Fibroblast of lung (primary cell): ENCODE results near the gene LDLRAD4.

Experiments used
- CTCF ChIP-seq, 2 donors: IDR thresholded peaks in 1 of 2; conservative IDR thresholded peaks in 1 of 2; 1 replicate in 1 of 2; 2 replicates in 1 of 2; pipeline ENCODE4 v1.5.1; 2011 to 2012; ENCODE audit warnings: low read length in 2 of 2, control low read depth in 1 of 2, inconsistent platforms in 1 of 2, low read depth in 1 of 2, mild to moderate bottlenecking in 1 of 2
- EZH2 ChIP-seq: IDR thresholded peaks from 2 replicates; pipeline ENCODE4 v1.5.1; 2012; ENCODE audit warnings: low read length, control low read depth, mild to moderate bottlenecking; ENCODE audit errors: missing control alignments

- TF ChIP-seq EZH2 (no peak), CTCF (conservative IDR thresholded peaks at IDR 0.05 in 1 of 2, IDR thresholded peaks at IDR 0.05 in 1 of 2; ENCODE audit: low read depth in 1 of 2, low read length in 2 of 2) (no peak)
These were observed 396.9 kb downstream of the LDLRAD4 start for GRCh38 chr18:13615432-13615861.
